Neural cell (in vitro differentiated cells): ENCODE data around the gene SNRNP200. TPM values are rescaled to one million over a fixed set of nuclear protein-coding genes. Genes with fewer than 3 reads are reported as not detected.
A peak's percentile ranks its signal among the peaks of the same experiment; 100 is the strongest.

Source experiments
- H2AFZ ChIP-seq: fragments of 200-600, 300-800 bp; sonication (generic), shearing (Covaris generic); 2 replicates; pipeline ENCODE4 v1.6.0; 2014; ENCODE audit warnings: low read depth, mild to moderate bottlenecking, antibody characterized with exemption, low read length, moderate library complexity
- H3F3A ChIP-seq: fragments of 200-600 bp; shearing (Covaris generic); 2 replicates; pipeline ENCODE4 v1.6.1; 2016; ENCODE audit warnings: mild to moderate bottlenecking, moderate library complexity, mixed read lengths, antibody characterized with exemption, low read length; ENCODE audit not compliant: insufficient read depth, poor library complexity, severe bottlenecking
- H3K27ac ChIP-seq: fragments of 200-600, 300-800 bp; sonication (generic), shearing (Covaris generic); 2 replicates; pipeline ENCODE4 v1.5.1; 2014; ENCODE audit warnings: mild to moderate bottlenecking, low read length, moderate library complexity
- H3K27me3 ChIP-seq: fragments of 300-800, 200-600 bp; sonication (generic), shearing (Covaris generic); 2 replicates; pipeline ENCODE4 v1.6.0; 2014; ENCODE audit warnings: mild to moderate bottlenecking, low read depth, low read length, moderate library complexity; ENCODE audit not compliant: insufficient read depth
- H3K36me3 ChIP-seq: fragments of 300-800, 200-600 bp; sonication (generic), shearing (Covaris generic); 2 replicates; pipeline ENCODE4 v1.5.1; 2014; ENCODE audit warnings: mild to moderate bottlenecking, antibody characterized with exemption, low read length, moderate library complexity; ENCODE audit not compliant: insufficient read depth
- H3K4me2 ChIP-seq: fragments of 300-800, 200-600 bp; sonication (generic), shearing (Covaris generic); 2 replicates; pipeline ENCODE4 v1.6.0; 2014; ENCODE audit warnings: mild to moderate bottlenecking, low read length
- H3K4me3 ChIP-seq: fragments of 300-800, 200-600 bp; sonication (generic), shearing (Covaris generic); 2 replicates; pipeline ENCODE4 v1.5.1; 2014; ENCODE audit warnings: mild to moderate bottlenecking, low read length, moderate library complexity
- H3K79me2 ChIP-seq: fragments of 200-600 bp; shearing (Covaris generic); replicated peaks from 2 replicates; pipeline ENCODE4 v1.6.0; 2014; ENCODE audit warnings: mild to moderate bottlenecking, low read length, moderate library complexity; ENCODE audit not compliant: insufficient read depth
- H3K9ac ChIP-seq: fragments of 300-800, 200-600 bp; sonication (generic), shearing (Covaris generic); 2 replicates; pipeline ENCODE4 v1.6.1; 2016; ENCODE audit warnings: mild to moderate bottlenecking, low read length, mixed read lengths
- H3K9me2 ChIP-seq: fragments of 200-600 bp; shearing (Covaris generic); 2 replicates; pipeline ENCODE4 v1.6.1; 2016; ENCODE audit warnings: mild to moderate bottlenecking, low read length, mixed read lengths; ENCODE audit not compliant: insufficient read depth
- H3K9me3 ChIP-seq: fragments of 200-600, 300-800 bp; sonication (generic), shearing (Covaris generic); 2 replicates; pipeline ENCODE4 v1.6.1; 2016; ENCODE audit warnings: mild to moderate bottlenecking, mixed run types, low read length, moderate library complexity, mixed read lengths
- H4K20me1 ChIP-seq: fragments of 200-600 bp; shearing (Covaris generic); 2 replicates; pipeline ENCODE4 v1.6.1; 2016; ENCODE audit warnings: mild to moderate bottlenecking, mixed run types; ENCODE audit not compliant: insufficient read depth
- EP300 ChIP-seq: fragments of 450-650 bp; conservative IDR thresholded peaks from 2 replicates; pipeline ENCODE4 v1.6.1; 2014; ENCODE audit warnings: antibody characterized with exemption, mild to moderate bottlenecking, moderate library complexity; ENCODE audit not compliant: poor library complexity, severe bottlenecking
- EZH2 ChIP-seq: fragments of 200-600, 300-800 bp; shearing (Covaris generic), sonication (generic); IDR thresholded peaks from 2 replicates; pipeline ENCODE4 v1.6.1; 2014; ENCODE audit warnings: antibody characterized with exemption, low read length, borderline replicate concordance, mild to moderate bottlenecking; ENCODE audit not compliant: insufficient read depth, poor library complexity, severe bottlenecking
- MXI1 ChIP-seq: fragments of 450-650 bp; conservative IDR thresholded peaks from 2 replicates; pipeline ENCODE4 v1.6.1; 2014; ENCODE audit warnings: antibody characterized with exemption, mild to moderate bottlenecking; ENCODE audit not compliant: poor library complexity, severe bottlenecking
- POLR2AphosphoS5 ChIP-seq: IDR thresholded peaks from 2 replicates; pipeline ENCODE4 v1.6.1; 2012
- RAD21 ChIP-seq: fragments of 450-650 bp; conservative IDR thresholded peaks from 2 replicates; pipeline ENCODE4 v1.6.1; 2014; ENCODE audit warnings: antibody characterized with exemption, mild to moderate bottlenecking, moderate library complexity
- REST ChIP-seq: IDR thresholded peaks from 2 replicates; pipeline ENCODE4 v1.6.1; 2012; ENCODE audit warnings: borderline replicate concordance
- SMC3 ChIP-seq: fragments of 450-650 bp; conservative IDR thresholded peaks from 2 replicates; pipeline ENCODE4 v1.6.1; 2014; ENCODE audit warnings: antibody characterized with exemption, mild to moderate bottlenecking, moderate library complexity; ENCODE audit not compliant: poor library complexity
- TAF1 ChIP-seq: IDR thresholded peaks from 2 replicates; pipeline ENCODE4 v1.6.1; 2012; ENCODE audit warnings: low read depth
- polyA minus RNA-seq: library from RNA; depleted of rRNA, polyadenylated mRNA; stranded (reverse); fragments of >200 nt; gene quantifications from 2 replicates; pipeline ENCODE4 v1.2.3, GENCODE V29; 2014
- polyA plus RNA-seq: library from polyadenylated mRNA; depleted of rRNA; stranded (reverse); fragments of >200 nt; gene quantifications from 2 replicates; pipeline ENCODE4 v1.2.3, GENCODE V29; 2014

The SNRNP200 gene
- polyA plus RNA-seq: 70.4 and 75.7 TPM in 2 replicates
- 78.9 and 83.5 TPM in 2 replicates for polyA minus RNA-seq

DNA sequence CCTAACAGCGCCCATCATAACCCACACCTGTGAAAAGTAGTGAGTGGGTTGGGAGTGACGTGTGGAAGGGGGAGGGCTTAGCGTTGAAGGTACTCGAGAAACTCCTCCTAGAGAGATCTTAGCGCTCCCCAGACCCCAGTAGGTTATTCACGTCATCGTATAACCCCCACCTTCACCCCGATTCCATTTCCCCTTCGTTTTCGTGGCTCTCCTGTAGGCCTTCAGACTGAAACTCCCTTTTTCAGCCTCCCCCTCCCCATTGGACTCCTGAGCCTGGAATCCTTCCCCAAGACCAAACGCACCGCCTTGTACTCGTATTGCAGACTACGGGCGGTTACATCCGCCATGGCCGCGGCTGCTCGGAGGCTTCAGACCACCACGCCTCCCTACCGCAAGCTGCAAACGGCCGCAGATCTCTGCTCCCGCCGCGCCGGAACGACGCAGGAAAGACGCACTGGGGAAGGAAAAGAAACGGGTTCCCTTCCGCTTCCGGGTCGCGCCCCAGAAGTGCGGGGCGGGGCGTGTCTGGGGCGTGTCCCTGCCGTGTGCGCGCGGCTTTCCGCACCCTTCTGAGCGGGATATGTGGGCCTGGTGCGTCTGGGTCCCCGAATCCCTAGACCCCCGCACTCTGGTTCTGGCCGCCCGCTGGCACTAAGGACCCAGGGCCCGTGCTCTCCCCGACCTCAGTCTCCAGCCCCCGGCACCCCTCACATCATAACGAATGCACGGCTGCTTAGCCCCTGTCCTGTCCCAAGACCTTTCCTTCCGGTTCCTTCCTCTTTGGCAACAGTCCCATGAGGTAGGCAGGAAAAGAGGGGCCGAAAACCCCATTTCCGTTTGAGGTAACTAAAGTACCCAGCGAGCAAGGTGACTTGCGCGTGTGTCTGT is at the start of gene SNRNP200:
Gene SNRNP200, minus strand, starts transcription at position 456 of the 888 bp plus-strand sequence. Its CDS starts 109 bp downstream, at position 347.
- no peaks in the 10 kb centered on the region for H3K9me3 ChIP-seq
- no peaks in the 10 kb centered on the region for H3K27me3 ChIP-seq
- peaks cover 44% of the 10 kb centered on the region for H3K79me2 ChIP-seq
- no peaks in the 10 kb centered on the region for H3K36me3 ChIP-seq
- peak within 1 kb of the TSS; percentile 98 for H2AFZ ChIP-seq
- H3K9me2 ChIP-seq: no peaks in the 10 kb centered on the region
- peak within 1 kb of the TSS; percentile 83 for H3K27ac ChIP-seq
- peak; percentile 53 for TF ChIP-seq RAD21
- peak; percentile 82 for TF ChIP-seq EP300
- no peak for TF ChIP-seq TAF1
- TF ChIP-seq POLR2AphosphoS5: peak; percentile 96
- peak; percentile 61 for TF ChIP-seq SMC3
- TF ChIP-seq EZH2: no peak
- peak; percentile 95 for TF ChIP-seq MXI1
- H3K9ac ChIP-seq: peak within 1 kb of the TSS; percentile 85
- peak within 1 kb of the TSS; percentile 92 for H3K4me2 ChIP-seq
- H3F3A ChIP-seq: no peaks in the 10 kb centered on the region
- H4K20me1 ChIP-seq: no peaks in the 10 kb centered on the region
- peak within 1 kb of the TSS; percentile 85 for H3K4me3 ChIP-seq

- Histone ChIP-seq H3K27ac (no peak overlapping the region), H3K36me3 (no peaks in the 10 kb centered on the region)
These were observed 49.1 kb upstream of the SNRNP200 start for GRCh38 chr2:96354492-96354891.

GRCh38 chr2:96353606-96354101 is 48.3 kb upstream of the SNRNP200 start:
- Histone ChIP-seq H3K4me2 (no peak overlapping the region), H3K9me2 (no peaks in the 10 kb centered on the region), H3F3A (no peaks in the 10 kb centered on the region), H4K20me1 (no peaks in the 10 kb centered on the region), H3K79me2 (no peaks in the 10 kb centered on the region), H2AFZ (no peak overlapping the region), H3K27ac (no peak overlapping the region), H3K36me3 (no peaks in the 10 kb centered on the region), H3K4me3 (no peak overlapping the region), H3K9ac (no peak overlapping the region), H3K9me3 (no peaks in the 10 kb centered on the region), H3K27me3 (no peaks in the 10 kb centered on the region)
- TF ChIP-seq RAD21 (no peak), EP300 (no peak), TAF1 (no peak), EZH2 (no peak), REST (no peak), SMC3 (no peak)

More at GRCh38 chr2:96354492-96354891, 49.1 kb upstream of the SNRNP200 start:
- Histone ChIP-seq H3K4me2 (no peak overlapping the region), H3K9me2 (no peaks in the 10 kb centered on the region), H4K20me1 (no peaks in the 10 kb centered on the region), H3F3A (no peaks in the 10 kb centered on the region), H3K9ac (no peak overlapping the region), H3K4me3 (no peak overlapping the region), H3K27me3 (no peaks in the 10 kb centered on the region), H3K9me3 (no peaks in the 10 kb centered on the region), H3K79me2 (no peaks in the 10 kb centered on the region), H2AFZ (no peak overlapping the region)
- TF ChIP-seq EZH2: no peak
